ENCODE measurements around the gene PCSK2. TPM values are rescaled to one million over a fixed set of nuclear protein-coding genes. Genes with fewer than 3 reads are reported as not detected.
A peak's percentile ranks its signal among the peaks of the same experiment; 100 is the strongest.

Gene PCSK2
- total and polyA plus RNA-seq, 2 of the 8 experiments (the other 6 are each of a cell fraction or from before 2014, with no cell fraction given): 1.9 to 4.2 TPM

GRCh38 chr20:17287998-17288397 is 61.2 kb downstream of the PCSK2 start:
- Histone ChIP-seq H2BK15ac (ENCODE audit: low read length) (no peak overlapping the region), H2AK5ac (ENCODE audit: low read depth, low read length) (no peak overlapping the region), H3K18ac (ENCODE audit: extremely low read depth, low read length) (no peak overlapping the region), H4K5ac (ENCODE audit: insufficient read length, low read depth, low read length) (no peak overlapping the region), H4K20me1 (replicated peaks in 1 of 2; ENCODE audit: control insufficient read depth in 1 of 2, insufficient read depth in 2 of 2, low read length in 2 of 2) (no peaks in the 10 kb centered on the region), H3K4me2 (ENCODE audit: insufficient read depth in 1 of 2, low read depth in 2 of 2, low read length in 2 of 2) (no peak overlapping the region), H4K91ac (replicated peaks; ENCODE audit: insufficient read length, low read length) (no peak overlapping the region), H3K27ac (ENCODE audit: low read depth, low read length) (no peak overlapping the region), H2BK120ac (replicated peaks; ENCODE audit: low read depth, low read length) (no peak overlapping the region), H3K4me1 (replicated peaks in 1 of 4; ENCODE audit: control insufficient read depth in 3 of 4, insufficient read depth in 4 of 4, low read length in 3 of 4) (peaks cover 2 to 5% (median 4%) of the 10 kb centered on the region in 4 experiments; a peak in 4 of 7 replicates), H2BK20ac (ENCODE audit: low read length) (no peak overlapping the region), H3K23me2 (ENCODE audit: low read depth, low read length) (peaks cover 2% of the 10 kb centered on the region; the same call in 1 of the 2 replicates), H2BK5ac (ENCODE audit: low read depth, low read length) (no peak overlapping the region), H3K14ac (ENCODE audit: insufficient read length) (no peak overlapping the region), H3K4me3 (ENCODE audit: extremely low read depth in 1 of 4, insufficient read depth in 2 of 4, low read depth in 3 of 4, low read length in 4 of 4) (no peak overlapping the region), H2AFZ (ENCODE audit: low read length) (no peak overlapping the region), H3K9ac (replicated peaks in 1 of 4; ENCODE audit: extremely low read depth in 1 of 4, low read depth in 3 of 4, low read length in 3 of 4) (no peak overlapping the region), H3K4ac (replicated peaks; ENCODE audit: insufficient read length, low read depth, low read length) (no peak overlapping the region), H3K36me3 (ENCODE audit: control insufficient read depth in 2 of 4, insufficient read depth in 4 of 4, low read length in 3 of 4) (no peaks in the 10 kb centered on the region), H2BK12ac (ENCODE audit: low read depth, low read length) (peak overlapping the region; percentile 30; the same call in 1 of the 2 replicates), H3K79me1 (ENCODE audit: low read depth, low read length) (no peaks in the 10 kb centered on the region), H3K23ac (ENCODE audit: insufficient read length) (no peak overlapping the region), H3K27me3 (replicated peaks in 1 of 4; ENCODE audit: control insufficient read depth in 3 of 4, extremely low read depth in 1 of 4, insufficient read depth in 3 of 4, low read length in 3 of 4) (peaks cover 0 to 1% (median 0%) of the 10 kb centered on the region in 4 experiments; a peak in 2 of 7 replicates), H3K56ac (replicated peaks; ENCODE audit: insufficient read length, low read depth, low read length) (no peak overlapping the region), H3K79me2 (ENCODE audit: control insufficient read depth in 1 of 2, insufficient read depth in 2 of 2, low read length in 2 of 2) (no peaks in the 10 kb centered on the region), H4K8ac (ENCODE audit: extremely low read depth, insufficient read depth, low read length) (no peak overlapping the region), H3K9me3 (ENCODE audit: insufficient read depth in 2 of 2, low read depth in 1 of 2, low read length in 1 of 2) (no peaks in the 10 kb centered on the region)
- ChIA-PET POLR2A (ENCODE audit: partially characterized antibody) (interaction anchor here (0.6 kb wide), 1 partner anchor 323 kb away, joined by 3 read pairs; no protein-coding TSS in a partner anchor), CTCF (ENCODE audit: partially characterized antibody) (interaction anchor here (0.6 to 3.4 kb wide), 37 partner anchors 8 to 489 kb away, joined by 3 to 35 read pairs (median 3); no protein-coding TSS in a partner anchor)
- no peak for FAIRE-seq
- 91% methylated on average over 3 of the region's 3 CpGs; no CpG with 5 or more reads in 1 of the 2 experiments for WGBS, 2 experiments (ENCODE audit: extremely low coverage in 1 of 2, insufficient coverage in 1 of 2, insufficient read length in 1 of 2, insufficient replicate concordance in 2 of 2, low coverage in 1 of 2, low lambda C conversion rate in 2 of 2, missing lambda C conversion rate in 1 of 2)
- DNase-seq (ENCODE audit: low read depth in 1 of 2, low spot score in 2 of 2): no peak
- no peak for TF ChIP-seq KDM4A (IDR thresholded peaks at IDR 0.05; ENCODE audit: low read depth, low read length, severe bottlenecking)

Measured in H1 (cell line).